Mucosa of rectum (tissue), 2 donors: ENCODE data around the gene ALDH1A2.
A peak's percentile ranks its signal among the peaks of the same experiment; 100 is the strongest.
"Not testable (repeated sequence)": the region's sequence is repeated elsewhere in the genome, so short reads cannot be mapped to it uniquely, and the experiment has no call there.

Experiments
- H3K27ac ChIP-seq, 2 donors: one replicate each; pipeline ENCODE4 v1.7.0; 2013; ENCODE audit warnings: inconsistent platforms in 2 of 2, low read depth in 2 of 2, low read length in 2 of 2
- H3K27me3 ChIP-seq, 2 donors: one replicate each; pipeline ENCODE4 v1.7.0; 2013; ENCODE audit warnings: low read length in 2 of 2; ENCODE audit not compliant: control insufficient read depth in 2 of 2, insufficient read depth in 2 of 2
- H3K36me3 ChIP-seq, 2 donors: one replicate each; pipeline ENCODE4 v1.7.0; 2013; ENCODE audit warnings: low read length in 2 of 2; ENCODE audit not compliant: control insufficient read depth in 2 of 2, insufficient read depth in 2 of 2
- H3K4me1 ChIP-seq, 2 donors: one replicate each; pipeline ENCODE4 v1.7.0; 2013; ENCODE audit warnings: low read length in 2 of 2, mild to moderate bottlenecking in 1 of 2; ENCODE audit not compliant: control insufficient read depth in 2 of 2, insufficient read depth in 2 of 2
- H3K4me3 ChIP-seq, 2 donors: one replicate each; pipeline ENCODE4 v1.7.0; 2013; ENCODE audit warnings: low read length in 2 of 2
- H3K9ac ChIP-seq, 2 donors: one replicate each; pipeline ENCODE4 v1.7.0; 2013; ENCODE audit warnings: low read length in 2 of 2, low read depth in 1 of 2, mild to moderate bottlenecking in 1 of 2
- H3K9me3 ChIP-seq, 2 donors: one replicate each; pipeline ENCODE4 v1.7.0; 2013; ENCODE audit warnings: low read length in 2 of 2; ENCODE audit not compliant: control insufficient read depth in 2 of 2
- donor health status: healthy.
- donor health status: Normal muscosa, but diverticular disease.

ALDH1A2 gene

GRCh38 chr15:58065445-58066041 lies at the start of gene ALDH1A2:
Gene ALDH1A2 (minus strand): TSS chr15:58065711. CDS start chr15:58065650, 61 bp downstream.
- no peak within 1 kb of the TSS for H3K27ac ChIP-seq
- H3K9me3 ChIP-seq = no peaks in the 10 kb centered on the region
- H3K4me3 ChIP-seq = peak within 1 kb of the TSS; percentile 52 to 57
- H3K9ac ChIP-seq = peak within 1 kb of the TSS in 1 of 2 donors; percentile 34
- H3K36me3 ChIP-seq = no peaks in the 10 kb centered on the region
- peaks cover 0 to 6% of the 10 kb centered on the region in 2 donors for H3K4me1 ChIP-seq
- H3K27me3 ChIP-seq = peaks cover 37 to 48% of the 10 kb centered on the region in 2 donors

GRCh38 chr15:58114812-58115211 lies 49.3 kb upstream of the ALDH1A2 start:
- no peaks in the 10 kb centered on the region for H3K36me3 ChIP-seq
- H3K27me3 ChIP-seq = peaks cover 0 to 6% of the 10 kb centered on the region in 2 donors
- no peak overlapping the region for H3K4me3 ChIP-seq
- no peaks in the 10 kb centered on the region for H3K9me3 ChIP-seq
- no peaks in the 10 kb centered on the region for H3K4me1 ChIP-seq
- H3K9ac ChIP-seq = no peak overlapping the region
- no peak overlapping the region for H3K27ac ChIP-seq

- Histone ChIP-seq H3K9ac (no peak overlapping the region), H3K27me3 (peaks cover 0 to 6% of the 10 kb centered on the region in 2 donors), H3K4me1 (no peaks in the 10 kb centered on the region), H3K9me3 (no peaks in the 10 kb centered on the region), H3K27ac (no peak overlapping the region), H3K36me3 (no peaks in the 10 kb centered on the region), H3K4me3 (no peak overlapping the region)
Observed at GRCh38 chr15:58114388-58114787, 48.9 kb upstream of the ALDH1A2 start.

GRCh38 chr15:58113358-58113757 lies 47.8 kb upstream of the ALDH1A2 start:
- H3K36me3 ChIP-seq, H3K4me3 ChIP-seq, H3K9ac ChIP-seq, H3K4me1 ChIP-seq, H3K27ac ChIP-seq, H3K9me3 ChIP-seq: not testable (repeated sequence)
- H3K27me3 ChIP-seq = peaks cover 0 to 10% of the 10 kb centered on the region in 2 donors

GRCh38 chr15:58111718-58112104 lies 46.2 kb upstream of the ALDH1A2 start:
- Histone ChIP-seq H3K4me1 (no peaks in the 10 kb centered on the region), H3K4me3 (no peak overlapping the region), H3K36me3 (no peaks in the 10 kb centered on the region), H3K9me3 (no peaks in the 10 kb centered on the region), H3K27me3 (peaks cover 0 to 10% of the 10 kb centered on the region in 2 donors), H3K27ac (no peak overlapping the region), H3K9ac (no peak overlapping the region)

DNA sequence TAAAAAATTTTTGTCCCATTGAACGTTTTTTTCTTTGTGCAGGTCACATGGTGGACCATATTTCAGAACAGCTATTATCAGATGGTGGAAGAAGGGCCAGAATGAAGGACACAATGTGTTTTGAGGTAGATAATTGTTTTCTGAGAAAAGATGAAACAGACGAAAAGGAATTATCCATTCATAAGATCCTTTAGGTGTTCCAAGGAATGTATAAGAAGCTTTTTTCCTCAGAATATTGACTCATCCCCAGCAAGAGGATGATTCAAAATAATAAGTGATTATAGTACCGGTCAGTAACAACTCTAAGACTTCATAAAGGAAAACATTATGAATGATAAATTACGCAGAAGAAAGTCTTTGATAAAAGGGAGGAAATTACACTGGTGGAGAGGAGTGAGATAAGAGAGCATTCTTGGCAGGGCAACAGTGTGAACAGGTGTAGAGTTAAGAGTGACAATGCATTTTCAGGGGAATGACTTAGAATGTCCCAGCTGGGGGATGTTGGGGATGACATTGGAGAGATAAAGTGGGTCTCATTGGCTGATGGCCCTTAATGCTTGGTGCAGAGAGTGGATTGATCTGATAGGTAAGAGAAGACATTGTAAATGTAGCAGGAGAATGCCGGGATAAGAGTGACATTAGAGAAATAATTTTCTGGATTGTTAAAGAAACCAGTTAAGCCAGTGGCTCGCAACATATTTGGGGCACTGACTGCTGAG lies 45.6 kb upstream of the ALDH1A2 start:
- no peaks in the 10 kb centered on the region for H3K4me1 ChIP-seq
- no peaks in the 10 kb centered on the region for H3K36me3 ChIP-seq
- H3K4me3 ChIP-seq = no peak overlapping the region
- peaks cover 0 to 8% of the 10 kb centered on the region in 2 donors for H3K27me3 ChIP-seq
- no peak overlapping the region for H3K9ac ChIP-seq
- H3K27ac ChIP-seq = no peak overlapping the region
- no peaks in the 10 kb centered on the region for H3K9me3 ChIP-seq

- Histone ChIP-seq H3K27ac (no peak overlapping the region), H3K4me3 (no peak overlapping the region), H3K9ac (no peak overlapping the region), H3K27me3 (peaks cover 0 to 11% of the 10 kb centered on the region in 2 donors), H3K36me3 (no peaks in the 10 kb centered on the region), H3K4me1 (no peaks in the 10 kb centered on the region), H3K9me3 (no peaks in the 10 kb centered on the region)
Observed at GRCh38 chr15:58109419-58109818, 43.9 kb upstream of the ALDH1A2 start.

GRCh38 chr15:58108117-58108516 lies 42.6 kb upstream of the ALDH1A2 start:
- Histone ChIP-seq H3K36me3 (no peaks in the 10 kb centered on the region), H3K9me3 (no peaks in the 10 kb centered on the region), H3K4me3 (no peak overlapping the region), H3K9ac (no peak overlapping the region), H3K27ac (no peak overlapping the region), H3K4me1 (no peaks in the 10 kb centered on the region), H3K27me3 (peaks cover 0 to 11% of the 10 kb centered on the region in 2 donors)

GRCh38 chr15:58103482-58103881 lies 38.0 kb upstream of the ALDH1A2 start:
- Histone ChIP-seq H3K36me3 (no peaks in the 10 kb centered on the region), H3K27me3 (peaks cover 0 to 6% of the 10 kb centered on the region in 2 donors), H3K9me3 (no peaks in the 10 kb centered on the region), H3K9ac (no peak overlapping the region), H3K4me3 (no peak overlapping the region), H3K4me1 (no peaks in the 10 kb centered on the region), H3K27ac (no peak overlapping the region)

- Histone ChIP-seq H3K4me1 (no peaks in the 10 kb centered on the region), H3K27me3 (no peaks in the 10 kb centered on the region), H3K9me3 (no peaks in the 10 kb centered on the region), H3K36me3 (no peaks in the 10 kb centered on the region), H3K4me3 (no peak overlapping the region), H3K27ac (no peak overlapping the region), H3K9ac (no peak overlapping the region)
Observed at GRCh38 chr15:58096529-58097084, 31.1 kb upstream of the ALDH1A2 start.
